ENCODE results near the gene SS18L1. TPM values are rescaled to one million over a fixed set of nuclear protein-coding genes. Genes with fewer than 3 reads are reported as not detected.

The SS18L1 gene
- total RNA-seq, 1 experiment from 2014 or later, result 34.1 TPM

GRCh38 chr20:62208061-62208794 lies 64.7 kb downstream of the SS18L1 start:
- Mint-ChIP-seq H3K27ac (no peak overlapping the region), H3K27me3 (ENCODE audit: low read depth) (no peaks in the 10 kb centered on the region), H3K4me1 (peaks cover 3% of the 10 kb centered on the region; the same call in 1 of the 2 replicates), H3K9me3 (no peaks in the 10 kb centered on the region), H3K36me3 (0 out of 2 replicates have a peak, but pooled peaks cover 2% of the 10 kb centered on the region), H3K4me3 (no peak overlapping the region)
- POLR2A ChIA-PET, result interaction anchor here (0.6 kb wide), 1 partner anchor 597 kb away, joined by 5 read pairs; no protein-coding TSS in a partner anchor
- DNase-seq (ENCODE audit: low spot score), result no peak
- TF ChIP-seq ZNF532 (CRISPR knock-in tag; IDR thresholded peaks at IDR 0.05; ENCODE audit: borderline replicate concordance) (no peak), ATF6 (CRISPR knock-in tag; IDR thresholded peaks at IDR 0.05) (no peak), ERG (CRISPR knock-in tag; IDR thresholded peaks at IDR 0.05) (no peak), ZBTB43 (CRISPR knock-in tag; IDR thresholded peaks at IDR 0.05) (no peak), GRHL2 (CRISPR knock-in tag; IDR thresholded peaks at IDR 0.05; ENCODE audit: insufficient replicate concordance, severe bottlenecking) (no peak), ZSCAN18 (CRISPR knock-in tag; IDR thresholded peaks at IDR 0.05) (no peak), GABPB1 (CRISPR knock-in tag; IDR thresholded peaks at IDR 0.05) (no peak), ZNF416 (CRISPR knock-in tag; IDR thresholded peaks at IDR 0.05) (no peak), SMAD3 (CRISPR knock-in tag; IDR thresholded peaks at IDR 0.05; ENCODE audit: borderline replicate concordance) (no peak), NFATC4 (CRISPR knock-in tag; IDR thresholded peaks at IDR 0.05) (no peak), ZNF425 (CRISPR knock-in tag; conservative IDR thresholded peaks at IDR 0.05) (no peak)
- CTCF ChIA-PET, result interaction anchor here (1.1 to 1.4 kb wide), 2 partner anchors 94 to 206 kb away, joined by 4 read pairs; partner anchors contain the start of gene ADRM1
- no peak for ATAC-seq

All from WTC11 (cell line).